SK-N-SH (cell line): ENCODE measurements around the gene DRGX. TPM values are rescaled to one million over a fixed set of nuclear protein-coding genes. Genes with fewer than 3 reads are reported as not detected.
A peak's percentile ranks its signal among the peaks of the same experiment; 100 is the strongest.

Source experiments
- CTCF ChIA-PET: fragments of 300-600, 350-600 bp; formaldehyde crosslinking; extraction: SDS; loops from one replicate; lab custom pipeline; 2021; lab: Yijun Ruan, JAX
- POLR2A ChIA-PET: fragments of 350-600 bp; sonication (Branson Sonifier 250); formaldehyde crosslinking; extraction: SDS; loops from one replicate; lab custom pipeline; 2020; ENCODE audit warnings: antibody characterized with exemption, inconsistent platforms; lab: Yijun Ruan, JAX
- DNase-seq: peaks from one replicate; pipeline ENCODE4 v3.0.0; 2012
- H2AFZ ChIP-seq: fragments of 200-600 bp; sonication (generic); 2 replicates; pipeline ENCODE4 v1.8.1; 2016; ENCODE audit warnings: antibody characterized with exemption, mild to moderate bottlenecking, low read depth
- H3F3A ChIP-seq: fragments of 200-600 bp; sonication (generic); replicated peaks from 2 replicates; pipeline ENCODE3; 2016; ENCODE audit warnings: antibody characterized with exemption, mild to moderate bottlenecking; ENCODE audit not compliant: insufficient read depth
- H3K27ac ChIP-seq, 2 experiments: fragments of 200-500 bp in 1 of 2; fragments of 200-600 bp in 1 of 2; sonication (Bioruptor generic) in 1 of 2; sonication (generic), shearing (Covaris generic) in 1 of 2; 2 replicates each; pipeline versions ENCODE4 v1.5.1 to v1.6.1; 2014 to 2016; ENCODE audit warnings: low read depth in 2 of 2, inconsistent platforms in 1 of 2, low read length in 1 of 2, mild to moderate bottlenecking in 1 of 2, mixed read lengths in 1 of 2
- H3K27me3 ChIP-seq: fragments of 200-600 bp; sonication (generic), shearing (Covaris generic); 2 replicates; pipeline ENCODE4 v1.6.1; 2016; ENCODE audit warnings: mixed run types; ENCODE audit not compliant: insufficient read depth
- H3K36me3 ChIP-seq, 2 experiments: fragments of 200-500 bp in 1 of 2; fragments of 200-600 bp in 1 of 2; sonication (Bioruptor generic) in 1 of 2; sonication (generic) in 1 of 2; replicated peaks in 1 of 2; 2 replicates each; pipeline versions ENCODE3 to v1.5.1; 2014 to 2016; ENCODE audit warnings: low read length in 1 of 2, mild to moderate bottlenecking in 1 of 2; ENCODE audit not compliant: insufficient read depth in 2 of 2, control insufficient read depth in 1 of 2
- H3K4me1 ChIP-seq, 2 experiments: fragments of 200-500 bp in 1 of 2; fragments of 200-600 bp in 1 of 2; sonication (Bioruptor generic) in 1 of 2; sonication (generic), shearing (Covaris generic) in 1 of 2; 2 replicates each; pipeline versions ENCODE4 v1.5.1 to v1.6.1; 2014 to 2016; ENCODE audit warnings: low read depth in 1 of 2, low read length in 1 of 2, mixed run types in 1 of 2; ENCODE audit not compliant: insufficient read depth in 2 of 2, control insufficient read depth in 1 of 2
- H3K4me2 ChIP-seq: fragments of 200-600 bp; sonication (generic), shearing (Covaris generic); 2 replicates; pipeline ENCODE4 v1.6.1; 2017; ENCODE audit warnings: mixed run types
- H3K4me3 ChIP-seq, 2 experiments: fragments of 200-500 bp in 1 of 2; fragments of 200-600 bp in 1 of 2; sonication (Bioruptor generic) in 1 of 2; sonication (generic), shearing (Covaris generic) in 1 of 2; 2 replicates each; pipeline versions ENCODE4 v1.5.1 to v1.8.1; 2014 to 2016; ENCODE audit warnings: low read depth in 2 of 2, inconsistent platforms in 1 of 2, low read length in 1 of 2, mild to moderate bottlenecking in 1 of 2, mixed read lengths in 1 of 2, moderate library complexity in 1 of 2
- H3K79me2 ChIP-seq: fragments of 200-600 bp; sonication (generic); 2 replicates; pipeline ENCODE4 v1.8.1; 2017; ENCODE audit warnings: mild to moderate bottlenecking; ENCODE audit not compliant: insufficient read depth
- H3K9ac ChIP-seq: fragments of 200-600 bp; sonication (generic); 2 replicates; pipeline ENCODE4 v1.6.1; 2017; ENCODE audit warnings: mixed run types
- H3K9me2 ChIP-seq: fragments of 200-600 bp; sonication (generic); 2 replicates; pipeline ENCODE4 v1.6.1; 2017; ENCODE audit warnings: mixed run types
- H3K9me3 ChIP-seq: fragments of 200-600 bp; sonication (generic); 2 replicates; pipeline ENCODE4 v1.6.1; 2017; ENCODE audit warnings: mixed run types, mild to moderate bottlenecking, moderate library complexity
- H4K20me1 ChIP-seq: fragments of 200-600 bp; sonication (generic); 2 replicates; pipeline ENCODE4 v1.6.1; 2017; ENCODE audit warnings: mild to moderate bottlenecking, mixed run types; ENCODE audit not compliant: insufficient read depth
- CTCF ChIP-seq: fragments of 200-600 bp; sonication (generic); IDR thresholded peaks from 2 replicates; pipeline ENCODE4 v1.6.1; 2017; ENCODE audit warnings: antibody characterized with exemption, mild to moderate bottlenecking, moderate library complexity
- EP300 ChIP-seq, 2 experiments: IDR thresholded peaks; 2 replicates each; pipeline versions ENCODE4 v1.4.0 to v1.6.1; 2012; ENCODE audit warnings: borderline replicate concordance in 1 of 2, low read depth in 1 of 2, low read length in 1 of 2
- EZH2phosphoT487 ChIP-seq: fragments of 200-600 bp; sonication (generic); IDR thresholded peaks from 2 replicates; pipeline ENCODE4 v1.6.1; 2017; ENCODE audit warnings: low read depth, mixed run types, mild to moderate bottlenecking, antibody characterized with exemption, moderate library complexity, borderline replicate concordance
- FOSL2 ChIP-seq: IDR thresholded peaks from 2 replicates; pipeline ENCODE4 v1.4.0; 2012; ENCODE audit warnings: low read depth, mild to moderate bottlenecking, moderate library complexity, borderline replicate concordance
- FOXM1 ChIP-seq: IDR thresholded peaks from 2 replicates; pipeline ENCODE4 v1.4.0; 2012; ENCODE audit warnings: low read depth, mild to moderate bottlenecking
- GABPA ChIP-seq: IDR thresholded peaks from 2 replicates; pipeline ENCODE4 v1.4.0; 2012; ENCODE audit warnings: low read depth, mild to moderate bottlenecking
- JUND ChIP-seq: IDR thresholded peaks from 2 replicates; pipeline ENCODE4 v1.4.0; 2012
- MEF2A ChIP-seq: IDR thresholded peaks from 2 replicates; pipeline ENCODE4 v1.4.0; 2012; ENCODE audit warnings: low read depth, borderline replicate concordance
- RAD21 ChIP-seq: IDR thresholded peaks from 2 replicates; pipeline ENCODE4 v1.6.1; 2012; ENCODE audit warnings: mild to moderate bottlenecking, low read length
- RCOR1 ChIP-seq: fragments of 150-350 bp; IDR thresholded peaks from 2 replicates; pipeline ENCODE4 v1.6.1; 2017; ENCODE audit warnings: antibody characterized with exemption, low read length
- RFX5 ChIP-seq: IDR thresholded peaks from 2 replicates; pipeline ENCODE4 v1.6.1; 2012; ENCODE audit warnings: mild to moderate bottlenecking, improper control_type of control experiment, low read length
- SIN3A ChIP-seq: IDR thresholded peaks from 2 replicates; pipeline ENCODE4 v1.6.1; 2012; ENCODE audit warnings: low read depth, mild to moderate bottlenecking, low read length, moderate library complexity, borderline replicate concordance
- SMC3 ChIP-seq: IDR thresholded peaks from 2 replicates; pipeline ENCODE4 v1.6.1; 2012; ENCODE audit warnings: low read depth, low read length, improper control_type of control experiment
- TAF1 ChIP-seq: IDR thresholded peaks from 2 replicates; pipeline ENCODE4 v1.6.1; 2012; ENCODE audit warnings: low read depth, mild to moderate bottlenecking, low read length, moderate library complexity, borderline replicate concordance
- TCF12 ChIP-seq: IDR thresholded peaks from 2 replicates; pipeline ENCODE4 v1.4.0; 2012
- TEAD4 ChIP-seq: IDR thresholded peaks from 2 replicates; pipeline ENCODE4 v1.4.0; 2012; ENCODE audit warnings: mild to moderate bottlenecking, borderline replicate concordance; ENCODE audit not compliant: insufficient read depth
- USF1 ChIP-seq: IDR thresholded peaks from 2 replicates; pipeline ENCODE4 v1.4.0; 2012; ENCODE audit warnings: low read depth, borderline replicate concordance
- USF2 ChIP-seq: fragments of 150-350 bp; IDR thresholded peaks from 2 replicates; pipeline ENCODE4 v1.6.1; 2017; ENCODE audit warnings: antibody characterized with exemption, low read length, low read depth, borderline replicate concordance
- YY1 ChIP-seq: IDR thresholded peaks from 2 replicates; pipeline ENCODE4 v1.4.0; 2012; ENCODE audit warnings: low read depth, mild to moderate bottlenecking
- ZBTB33 ChIP-seq: IDR thresholded peaks from 2 replicates; pipeline ENCODE4 v1.4.0; 2012; ENCODE audit warnings: low read depth, borderline replicate concordance
- WGBS: methylation state at CpG from one replicate; pipeline ENCODE4 v1.1.6; 2017; ENCODE audit warnings: low lambda C conversion rate; 5-methylcytosine and 5-hydroxymethylcytosine counted together
- polyA plus RNA-seq, 3 experiments: library from polyadenylated mRNA; depleted of rRNA; stranded (reverse); fragments of >200 nt; gene quantifications; 2 replicates each; pipeline ENCODE4 v1.2.3, GENCODE V29; 2012

The DRGX gene
- polyA plus RNA-seq, 1 of the 3 experiments (the other 2 are of a cell fraction), result not detected

GRCh38 chr10:49418328-49418727 is 22.4 kb upstream of the DRGX start:
- Histone ChIP-seq H3K9ac (no peak overlapping the region), H3K4me3 (no peak overlapping the region), H3K9me3 (no peaks in the 10 kb centered on the region), H3K36me3 (no peaks in the 10 kb centered on the region), H3K4me2 (no peak overlapping the region), H3K9me2 (no peaks in the 10 kb centered on the region), H3K27me3 (no peaks in the 10 kb centered on the region; the same call in 1 of the 2 replicates), H3K27ac (no peak overlapping the region), H2AFZ (no peak overlapping the region), H3F3A (no peaks in the 10 kb centered on the region), H3K79me2 (no peaks in the 10 kb centered on the region), H4K20me1 (no peaks in the 10 kb centered on the region), H3K4me1 (no peaks in the 10 kb centered on the region)
- TF ChIP-seq SMC3 (peak; percentile 14; the same call in 1 of the 2 replicates), FOSL2 (no peak), CTCF (no peak), TCF12 (no peak), USF1 (no peak), EP300 (IDR thresholded peaks at IDR 0.05; ENCODE audit: borderline replicate concordance in 1 of 2, low read depth in 1 of 2, low read length in 1 of 2) (no peak), TEAD4 (no peak), RAD21 (peak; percentile 59), RFX5 (no peak), RCOR1 (no peak)
- WGBS, result 100% methylated on average over 2 of the region's 2 CpGs
- ChIA-PET POLR2A (no interaction called here), CTCF (interaction anchor here (0.7 to 17.1 kb wide), 8 partner anchors 10 to 761 kb away, joined by 3 to 425 read pairs (median 6); partner anchors contain the start of gene ERCC6)
- no peak for DNase-seq

- H2AFZ ChIP-seq, result no peak overlapping the region
- no peaks in the 10 kb centered on the region; the same call in 1 of the 2 replicates for H3K27me3 ChIP-seq
- DNase-seq, result no peak
- POLR2A ChIA-PET, result no interaction called here
- H3K4me1 ChIP-seq, result no peaks in the 10 kb centered on the region
- no peak overlapping the region for H3K4me3 ChIP-seq
- no peak overlapping the region for H3K27ac ChIP-seq
- no peaks in the 10 kb centered on the region for H3K36me3 ChIP-seq
- no peaks in the 10 kb centered on the region for H3F3A ChIP-seq
- H3K9ac ChIP-seq, result no peak overlapping the region
- CTCF ChIA-PET, result interaction anchor here (0.9 to 17.1 kb wide), 6 partner anchors 10 to 761 kb away, joined by 3 to 425 read pairs (median 8); no protein-coding TSS in a partner anchor
- 60% methylated on average over 2 of the region's 6 CpGs for WGBS
- H3K9me3 ChIP-seq, result no peaks in the 10 kb centered on the region
- no peaks in the 10 kb centered on the region for H3K9me2 ChIP-seq
- no peaks in the 10 kb centered on the region for H3K79me2 ChIP-seq
- H4K20me1 ChIP-seq, result no peaks in the 10 kb centered on the region
- H3K4me2 ChIP-seq, result no peak overlapping the region
- no peak for TF ChIP-seq FOXM1
- no peak for TF ChIP-seq RAD21
- TF ChIP-seq SIN3A, result no peak
- no peak for TF ChIP-seq MEF2A
- TF ChIP-seq FOSL2, result no peak
- TF ChIP-seq EZH2phosphoT487, result no peak
- TF ChIP-seq GABPA, result no peak
- TF ChIP-seq RFX5, result no peak
- TF ChIP-seq JUND, result no peak
- TF ChIP-seq USF2, result no peak
- TF ChIP-seq CTCF, result no peak
- no peak for TF ChIP-seq RCOR1
- no peak for TF ChIP-seq TAF1
- TF ChIP-seq TCF12, result no peak
- TF ChIP-seq TEAD4, result no peak
- no peak for TF ChIP-seq EP300 (IDR thresholded peaks at IDR 0.05; ENCODE audit: borderline replicate concordance in 1 of 2, low read depth in 1 of 2, low read length in 1 of 2)
- TF ChIP-seq ZBTB33, result no peak
- no peak for TF ChIP-seq YY1
Measured at GRCh38 chr10:49418053-49418326, 22.1 kb upstream of the DRGX start.
